Loucy (cell line): ENCODE measurements around the gene GRB10.

Experiments used
- H2AFZ ChIP-seq: fragments of 200-600 bp; sonication (generic); 2 replicates; pipeline ENCODE4 v1.6.0; 2016; ENCODE audit warnings: antibody characterized with exemption, mild to moderate bottlenecking, low read length, moderate library complexity
- H3F3A ChIP-seq: fragments of 200-600 bp; 2 replicates; pipeline ENCODE4 v1.6.0; 2016; ENCODE audit warnings: antibody characterized with exemption, low read depth, mild to moderate bottlenecking
- H3K27me3 ChIP-seq: fragments of 200-600 bp; sonication (generic); 2 replicates; pipeline ENCODE4 v1.6.1; 2014; ENCODE audit warnings: low read length, mild to moderate bottlenecking; ENCODE audit not compliant: insufficient read depth, poor library complexity, severe bottlenecking
- H3K36me3 ChIP-seq: fragments of 200-600 bp; sonication (generic); 2 replicates; pipeline ENCODE4 v1.6.1; 2016; ENCODE audit warnings: low read length; ENCODE audit not compliant: insufficient read depth
- H3K4me1 ChIP-seq: fragments of 200-600 bp; sonication (generic); 2 replicates; pipeline ENCODE4 v1.5.1; 2014; ENCODE audit warnings: low read length, mild to moderate bottlenecking; ENCODE audit not compliant: insufficient read depth, poor library complexity, severe bottlenecking
- H3K4me2 ChIP-seq: fragments of 200-600 bp; sonication (generic); 2 replicates; pipeline ENCODE4 v1.6.0; 2014; ENCODE audit warnings: antibody characterized with exemption, low read length, low read depth, mild to moderate bottlenecking; ENCODE audit not compliant: poor library complexity, severe bottlenecking
- H3K4me3 ChIP-seq: fragments of 200-600 bp; sonication (generic); 2 replicates; pipeline ENCODE4 v1.5.1; 2014; ENCODE audit warnings: low read length, mild to moderate bottlenecking, mixed read lengths; ENCODE audit not compliant: poor library complexity, severe bottlenecking
- H3K79me2 ChIP-seq: fragments of 200-600 bp; sonication (generic); 2 replicates; pipeline ENCODE4 v1.6.1; 2014; ENCODE audit warnings: low read length; ENCODE audit not compliant: insufficient read depth
- H3K9ac ChIP-seq: fragments of 200-600 bp; sonication (generic); 2 replicates; pipeline ENCODE4 v1.6.0; 2014; ENCODE audit warnings: mild to moderate bottlenecking, low read depth, low read length, moderate library complexity; ENCODE audit not compliant: poor library complexity, severe bottlenecking
- H3K9me2 ChIP-seq: fragments of 200-600 bp; sonication (generic); replicated peaks from 2 replicates; pipeline ENCODE4 v1.6.1; 2016; ENCODE audit warnings: low read depth, low read length, mixed read lengths
- H3K9me3 ChIP-seq: fragments of 200-600 bp; sonication (generic); 2 replicates; pipeline ENCODE4 v1.6.1; 2014; ENCODE audit warnings: mild to moderate bottlenecking, antibody characterized with exemption, low read length, low read depth; ENCODE audit not compliant: insufficient read depth
- H4K20me1 ChIP-seq: fragments of 200-600 bp; sonication (generic); 2 replicates; pipeline ENCODE4 v1.6.0; 2014; ENCODE audit warnings: antibody characterized with exemption, low read length, mild to moderate bottlenecking; ENCODE audit not compliant: insufficient read depth, poor library complexity, severe bottlenecking
- CTCF ChIP-seq: fragments of 200-600 bp; sonication (generic); conservative IDR thresholded peaks from 2 replicates; pipeline ENCODE4 v1.5.1; 2014; ENCODE audit warnings: mild to moderate bottlenecking, antibody characterized with exemption, low read length
- EZH2phosphoT487 ChIP-seq: fragments of 200-600 bp; IDR thresholded peaks from 2 replicates; pipeline ENCODE4 v1.6.1; 2018; ENCODE audit warnings: antibody characterized with exemption, mild to moderate bottlenecking, moderate library complexity, borderline replicate concordance

The GRB10 gene

GRCh38 chr7:50727072-50727471 is 55.6 kb downstream of the GRB10 start:
- H2AFZ ChIP-seq: no peak overlapping the region

GRCh38 chr7:50725774-50726173 is 56.9 kb downstream of the GRB10 start:
- no peaks in the 10 kb centered on the region for H3K4me1 ChIP-seq
- no peaks in the 10 kb centered on the region for H3K9me2 ChIP-seq
- no peak for TF ChIP-seq EZH2phosphoT487
- TF ChIP-seq CTCF: no peak
- H3K79me2 ChIP-seq: no peaks in the 10 kb centered on the region
- H3K9ac ChIP-seq: no peak overlapping the region
- no peak overlapping the region for H3K4me2 ChIP-seq
- no peaks in the 10 kb centered on the region for H4K20me1 ChIP-seq
- H3K36me3 ChIP-seq: no peaks in the 10 kb centered on the region
- no peak overlapping the region for H3K4me3 ChIP-seq
- H3K9me3 ChIP-seq: no peaks in the 10 kb centered on the region
- no peaks in the 10 kb centered on the region for H3K27me3 ChIP-seq
- H3F3A ChIP-seq: no peaks in the 10 kb centered on the region
- H2AFZ ChIP-seq: no peak overlapping the region

More at GRCh38 chr7:50727072-50727471, 55.6 kb downstream of the GRB10 start:
- Histone ChIP-seq H3K4me2 (no peak overlapping the region), H3K4me1 (no peaks in the 10 kb centered on the region), H4K20me1 (no peaks in the 10 kb centered on the region), H3K27me3 (no peaks in the 10 kb centered on the region), H3K9ac (no peak overlapping the region), H3K9me2 (no peaks in the 10 kb centered on the region), H3K79me2 (no peaks in the 10 kb centered on the region), H3K9me3 (no peaks in the 10 kb centered on the region), H3K36me3 (no peaks in the 10 kb centered on the region), H3F3A (no peaks in the 10 kb centered on the region), H3K4me3 (no peak overlapping the region)
- TF ChIP-seq CTCF (no peak), EZH2phosphoT487 (no peak)

- H3K27me3 ChIP-seq: no peaks in the 10 kb centered on the region
- no peaks in the 10 kb centered on the region for H3K9me2 ChIP-seq
- H3K79me2 ChIP-seq: no peaks in the 10 kb centered on the region
- H3K4me1 ChIP-seq: no peaks in the 10 kb centered on the region
- no peak overlapping the region for H3K4me2 ChIP-seq
- no peaks in the 10 kb centered on the region for H3K9me3 ChIP-seq
- H2AFZ ChIP-seq: no peak overlapping the region
- no peak overlapping the region for H3K9ac ChIP-seq
- no peaks in the 10 kb centered on the region for H3K36me3 ChIP-seq
- H4K20me1 ChIP-seq: no peaks in the 10 kb centered on the region
- no peaks in the 10 kb centered on the region for H3F3A ChIP-seq
- no peak overlapping the region for H3K4me3 ChIP-seq
- TF ChIP-seq EZH2phosphoT487 (no peak), CTCF (no peak)
These were observed 57.9 kb downstream of the GRB10 start for GRCh38 chr7:50724526-50725520.
